Peyer's patch (tissue), 4 donors: ENCODE measurements around the gene KAZN. TPM values are rescaled to one million over a fixed set of nuclear protein-coding genes. Genes with fewer than 3 reads are reported as not detected.
"Not testable (repeated sequence)": the region's sequence is repeated elsewhere in the genome, so short reads cannot be mapped to it uniquely, and the experiment has no call there.

Experiments
- DNase-seq, 3 donors: peaks; one replicate each; pipeline ENCODE4 v3.0.0-alpha.2; 2017 to 2019
- H3K27ac ChIP-seq, 4 donors: fragments of 200-600 bp; sonication (generic); one replicate each; pipeline ENCODE4 v1.5.1; 2016 to 2019
- H3K27me3 ChIP-seq, 2 donors: fragments of 200-600 bp; sonication (generic); one replicate each; pipeline ENCODE4 v1.5.1; 2019
- H3K36me3 ChIP-seq, 3 donors: fragments of 200-600 bp; sonication (generic); one replicate each; pipeline ENCODE4 v1.5.1; 2016 to 2019
- H3K4me1 ChIP-seq, 4 donors: fragments of 200-600 bp; sonication (generic); one replicate each; pipeline ENCODE4 v1.5.1; 2016 to 2019
- H3K4me3 ChIP-seq, 4 donors: fragments of 200-600 bp; sonication (generic); 1 replicate in 3 of 4; 2 replicates in 1 of 4; pipeline ENCODE4 v1.5.1; 2016 to 2019; ENCODE audit warnings: mild to moderate bottlenecking in 1 of 4
- H3K9me3 ChIP-seq, 4 donors: fragments of 200-600 bp; sonication (generic); one replicate each; pipeline ENCODE4 v1.5.1; 2016 to 2019; ENCODE audit warnings: mild to moderate bottlenecking in 1 of 4
- POLR2A ChIP-seq, 2 donors: fragments of 450-650 bp; IDR thresholded peaks; one replicate each; pipeline ENCODE4 v1.5.1; 2017; ENCODE audit warnings: antibody characterized with exemption in 2 of 2, mild to moderate bottlenecking in 2 of 2, moderate library complexity in 2 of 2
- total RNA-seq, 4 donors: library from RNA; depleted of rRNA; stranded (reverse); fragments of >200 nt; gene quantifications; one replicate each; pipeline ENCODE4 v1.1.0, GENCODE V29; 2016
- TF ChIP-seq, protein P1 (sequence below), 6 experiments: fragments of 450-650 bp in 4 of 6; fragments of 200-600 bp in 2 of 6; sonication (generic) in 1 of 6; IDR thresholded peaks; one replicate each; pipeline ENCODE4 v1.5.1; 2017 to 2019; ENCODE audit warnings: antibody characterized with exemption in 6 of 6, mild to moderate bottlenecking in 3 of 6, moderate library complexity in 1 of 6

KAZN gene
- total RNA-seq, 4 donors from 2014 or later, result 14.9 to 25.5 (median 21.7) TPM

DNA sequence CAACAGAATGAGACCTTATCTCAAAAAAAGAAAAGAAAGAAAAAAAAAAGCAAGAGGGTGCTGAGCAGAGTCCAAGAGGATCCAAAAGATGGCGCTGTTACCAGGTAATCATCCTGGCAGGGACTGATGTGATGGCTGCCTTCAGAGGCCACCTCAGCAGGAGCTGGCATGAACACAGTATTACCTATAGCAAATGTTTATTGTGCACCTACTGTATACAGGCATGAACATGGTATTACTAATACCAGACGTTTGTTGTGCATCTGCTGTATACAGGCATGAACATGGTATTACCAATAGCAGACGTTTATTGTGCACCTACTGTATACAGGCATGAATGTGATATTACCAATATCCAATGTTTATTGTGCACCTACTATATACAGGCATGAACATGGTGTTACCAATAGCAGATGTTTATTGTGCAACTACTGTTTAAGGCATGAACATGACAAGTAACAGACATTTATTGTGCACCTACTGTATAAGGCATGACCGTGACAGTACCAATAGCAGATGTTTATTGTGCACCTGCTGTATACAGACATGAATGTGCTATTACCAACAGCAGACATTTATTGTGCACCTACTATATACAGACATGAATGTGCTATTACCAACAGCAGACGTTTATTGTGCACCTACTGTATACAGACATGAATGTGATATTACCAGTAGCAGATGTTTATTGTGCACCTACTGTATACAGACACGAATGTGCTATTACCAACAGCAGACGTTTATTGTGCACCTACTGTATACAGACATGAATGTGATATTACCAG, 439.9 kb downstream of the KAZN start:
- Histone ChIP-seq H3K4me1 (no peaks in the 10 kb centered on the region), H3K36me3 (no peaks in the 10 kb centered on the region), H3K9me3 (no peaks in the 10 kb centered on the region), H3K27me3 (no peaks in the 10 kb centered on the region), H3K27ac (no peak overlapping the region), H3K4me3 (no peak overlapping the region)
- TF ChIP-seq POLR2A (IDR thresholded peaks at IDR 0.05), result no peak
- TF ChIP-seq, protein P1, sequence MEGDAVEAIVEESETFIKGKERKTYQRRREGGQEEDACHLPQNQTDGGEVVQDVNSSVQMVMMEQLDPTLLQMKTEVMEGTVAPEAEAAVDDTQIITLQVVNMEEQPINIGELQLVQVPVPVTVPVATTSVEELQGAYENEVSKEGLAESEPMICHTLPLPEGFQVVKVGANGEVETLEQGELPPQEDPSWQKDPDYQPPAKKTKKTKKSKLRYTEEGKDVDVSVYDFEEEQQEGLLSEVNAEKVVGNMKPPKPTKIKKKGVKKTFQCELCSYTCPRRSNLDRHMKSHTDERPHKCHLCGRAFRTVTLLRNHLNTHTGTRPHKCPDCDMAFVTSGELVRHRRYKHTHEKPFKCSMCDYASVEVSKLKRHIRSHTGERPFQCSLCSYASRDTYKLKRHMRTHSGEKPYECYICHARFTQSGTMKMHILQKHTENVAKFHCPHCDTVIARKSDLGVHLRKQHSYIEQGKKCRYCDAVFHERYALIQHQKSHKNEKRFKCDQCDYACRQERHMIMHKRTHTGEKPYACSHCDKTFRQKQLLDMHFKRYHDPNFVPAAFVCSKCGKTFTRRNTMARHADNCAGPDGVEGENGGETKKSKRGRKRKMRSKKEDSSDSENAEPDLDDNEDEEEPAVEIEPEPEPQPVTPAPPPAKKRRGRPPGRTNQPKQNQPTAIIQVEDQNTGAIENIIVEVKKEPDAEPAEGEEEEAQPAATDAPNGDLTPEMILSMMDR (IDR thresholded peaks at IDR 0.05), result peak in 1 of 6 experiments; percentile 2
- DNase-seq, result no peak

DNA sequence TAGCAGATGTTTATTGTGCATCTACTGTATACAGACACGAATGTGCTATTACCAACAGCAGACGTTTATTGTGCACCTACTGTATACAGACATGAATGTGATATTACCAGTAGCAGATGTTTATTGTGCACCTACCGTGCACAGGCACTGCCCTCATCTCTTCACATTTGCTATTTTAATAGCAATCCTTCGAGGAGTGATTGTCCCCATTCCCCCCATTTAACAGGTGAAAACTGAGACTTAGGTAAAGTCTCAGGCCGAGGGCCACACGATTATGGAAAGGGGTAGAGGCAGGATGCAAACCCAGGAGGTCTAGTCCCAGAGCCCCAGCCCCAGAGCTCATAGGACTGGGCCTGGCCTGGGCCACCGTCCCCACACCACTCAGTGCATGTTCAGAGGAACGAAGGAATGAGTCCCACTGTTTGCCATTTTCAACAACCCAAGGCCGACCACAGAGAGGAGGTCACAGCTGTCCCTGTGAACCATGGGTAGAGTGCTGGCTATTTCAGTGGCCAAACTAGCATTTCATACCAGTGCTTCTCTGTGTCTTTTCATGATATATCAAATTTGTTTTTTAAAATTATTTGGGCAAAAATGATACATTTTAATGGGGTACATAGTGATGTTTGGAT, 440.6 kb downstream of the KAZN start:
- Histone ChIP-seq H3K36me3 (no peaks in the 10 kb centered on the region), H3K27me3 (no peaks in the 10 kb centered on the region), H3K4me1 (no peaks in the 10 kb centered on the region), H3K4me3 (no peak overlapping the region), H3K9me3 (no peaks in the 10 kb centered on the region), H3K27ac (no peak overlapping the region)
- TF ChIP-seq, protein P1 (IDR thresholded peaks at IDR 0.05), result no peak
- no peak for TF ChIP-seq POLR2A (IDR thresholded peaks at IDR 0.05)
- no peak for DNase-seq

- no peak overlapping the region for H3K27ac ChIP-seq
- TF ChIP-seq, protein P1 (IDR thresholded peaks at IDR 0.05), result no peak
- no peak for TF ChIP-seq POLR2A (IDR thresholded peaks at IDR 0.05)
- no peaks in the 10 kb centered on the region for H3K27me3 ChIP-seq
- no peak for DNase-seq
- no peaks in the 10 kb centered on the region for H3K9me3 ChIP-seq
- H3K4me1 ChIP-seq, result no peaks in the 10 kb centered on the region
- no peak overlapping the region for H3K4me3 ChIP-seq
- no peaks in the 10 kb centered on the region for H3K36me3 ChIP-seq
Measured at GRCh38 chr1:15039901-15040300, 441.4 kb downstream of the KAZN start.

DNA sequence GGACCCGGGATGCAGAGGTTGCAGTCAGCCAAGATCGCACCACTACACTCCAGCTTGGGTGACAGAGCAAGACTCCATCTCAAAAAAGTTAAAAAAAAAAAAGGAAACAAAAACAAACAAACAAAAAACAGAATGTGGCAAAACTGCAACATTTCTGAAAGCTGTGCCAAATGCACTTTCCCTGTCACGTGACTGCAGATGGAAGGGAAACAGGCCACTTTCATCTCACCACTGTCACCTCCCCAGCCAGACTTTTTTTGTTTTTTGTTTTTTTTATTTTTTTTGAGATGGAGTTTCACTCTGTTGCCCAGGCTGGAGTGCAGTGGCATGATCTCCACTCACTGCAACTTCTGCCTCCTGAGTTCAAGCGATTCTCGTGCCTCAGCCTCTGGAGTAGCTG, 442.2 kb downstream of the KAZN start:
- not testable (repeated sequence) for H3K4me3 ChIP-seq, H3K27me3 ChIP-seq, H3K27ac ChIP-seq, H3K9me3 ChIP-seq, DNase-seq, H3K36me3 ChIP-seq, H3K4me1 ChIP-seq

DNA sequence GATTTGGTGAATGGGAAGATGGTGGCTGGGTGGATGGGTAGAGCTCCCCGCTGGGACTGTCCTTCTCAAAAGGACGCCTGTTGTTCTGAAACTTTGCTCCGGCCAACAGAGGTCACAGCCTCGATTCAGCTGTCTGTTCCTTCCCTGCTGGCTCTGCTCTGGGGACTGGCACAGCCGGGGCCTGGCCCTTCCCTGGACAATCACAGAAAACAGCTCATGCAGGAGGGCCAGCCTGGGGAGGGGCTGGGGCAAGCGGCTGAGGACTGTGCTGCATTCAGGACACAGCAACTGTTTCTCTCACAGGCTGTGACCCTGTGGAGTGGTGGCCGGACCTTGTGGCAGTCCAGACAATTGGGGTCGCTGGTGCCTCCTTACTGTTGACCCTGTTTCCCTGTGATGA, 444.4 kb downstream of the KAZN start:
- TF ChIP-seq, protein P1 (IDR thresholded peaks at IDR 0.05), result no peak
- no peak for TF ChIP-seq POLR2A (IDR thresholded peaks at IDR 0.05)
- DNase-seq, result no peak
- H3K4me3 ChIP-seq, result no peak overlapping the region
- H3K9me3 ChIP-seq, result no peaks in the 10 kb centered on the region
- H3K27ac ChIP-seq, result no peak overlapping the region
- no peaks in the 10 kb centered on the region for H3K27me3 ChIP-seq
- H3K4me1 ChIP-seq, result no peaks in the 10 kb centered on the region
- no peaks in the 10 kb centered on the region for H3K36me3 ChIP-seq

DNA sequence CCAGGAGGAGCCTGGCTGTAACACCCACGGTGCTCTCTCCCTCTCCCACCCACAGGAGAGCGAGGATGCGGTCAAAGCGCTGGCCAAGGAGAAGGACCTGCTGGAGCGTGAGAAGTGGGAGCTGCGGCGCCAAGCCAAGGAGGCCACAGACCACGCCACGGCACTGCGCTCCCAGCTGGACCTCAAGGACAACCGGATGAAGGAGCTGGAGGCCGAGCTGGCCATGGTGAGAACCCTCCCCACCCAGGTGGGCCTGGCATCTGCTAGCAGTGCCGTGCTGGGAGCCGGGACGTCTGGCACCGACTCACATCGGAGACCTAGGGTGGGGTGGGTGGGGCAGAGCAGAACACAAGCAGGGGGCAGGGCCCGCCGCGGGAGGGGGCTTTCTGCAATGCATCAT, 445.4 kb downstream of the KAZN start:
- no peak for DNase-seq
- no peak for TF ChIP-seq POLR2A (IDR thresholded peaks at IDR 0.05)
- TF ChIP-seq, protein P1 (IDR thresholded peaks at IDR 0.05), result no peak
- Histone ChIP-seq H3K36me3 (no peaks in the 10 kb centered on the region), H3K9me3 (no peaks in the 10 kb centered on the region), H3K4me3 (no peak overlapping the region), H3K27me3 (no peaks in the 10 kb centered on the region), H3K4me1 (no peaks in the 10 kb centered on the region), H3K27ac (no peak overlapping the region)
